C4-2B (cell line): Measurements from ENCODE around the gene KIF19.

ENCODE experiments used
- ZFX ChIP-seq: fragments of 450-650 bp; IDR thresholded peaks from 2 replicates; pipeline ENCODE4 v1.6.1; 2017
- TF ChIP-seq, protein P1 (sequence below): fragments of 450-650 bp; conservative IDR thresholded peaks from 2 replicates; pipeline ENCODE4 v1.5.1; 2017; ENCODE audit warnings: mild to moderate bottlenecking

DNA sequence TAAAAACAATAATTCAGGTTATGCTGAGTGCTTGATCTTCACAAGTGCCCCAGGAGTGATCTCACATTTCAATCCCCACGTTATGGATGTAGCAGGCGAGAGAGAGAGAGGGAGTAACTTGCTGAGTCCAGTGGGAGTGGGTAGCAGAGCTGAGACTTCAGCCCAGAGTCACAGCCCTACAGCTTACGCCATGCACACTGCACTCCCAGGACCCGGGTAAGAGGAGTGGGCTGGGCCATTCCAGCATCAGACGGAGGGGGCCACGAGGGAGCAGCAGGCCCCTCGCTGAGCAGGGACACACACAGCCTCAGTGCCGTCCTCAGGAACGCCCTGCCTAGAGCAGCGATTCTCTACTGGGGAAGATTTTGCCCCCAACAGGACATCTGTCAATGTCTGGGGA lies 9.8 kb upstream of the KIF19 start:
- TF ChIP-seq, protein P1, sequence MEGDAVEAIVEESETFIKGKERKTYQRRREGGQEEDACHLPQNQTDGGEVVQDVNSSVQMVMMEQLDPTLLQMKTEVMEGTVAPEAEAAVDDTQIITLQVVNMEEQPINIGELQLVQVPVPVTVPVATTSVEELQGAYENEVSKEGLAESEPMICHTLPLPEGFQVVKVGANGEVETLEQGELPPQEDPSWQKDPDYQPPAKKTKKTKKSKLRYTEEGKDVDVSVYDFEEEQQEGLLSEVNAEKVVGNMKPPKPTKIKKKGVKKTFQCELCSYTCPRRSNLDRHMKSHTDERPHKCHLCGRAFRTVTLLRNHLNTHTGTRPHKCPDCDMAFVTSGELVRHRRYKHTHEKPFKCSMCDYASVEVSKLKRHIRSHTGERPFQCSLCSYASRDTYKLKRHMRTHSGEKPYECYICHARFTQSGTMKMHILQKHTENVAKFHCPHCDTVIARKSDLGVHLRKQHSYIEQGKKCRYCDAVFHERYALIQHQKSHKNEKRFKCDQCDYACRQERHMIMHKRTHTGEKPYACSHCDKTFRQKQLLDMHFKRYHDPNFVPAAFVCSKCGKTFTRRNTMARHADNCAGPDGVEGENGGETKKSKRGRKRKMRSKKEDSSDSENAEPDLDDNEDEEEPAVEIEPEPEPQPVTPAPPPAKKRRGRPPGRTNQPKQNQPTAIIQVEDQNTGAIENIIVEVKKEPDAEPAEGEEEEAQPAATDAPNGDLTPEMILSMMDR = no peak
- no peak for TF ChIP-seq ZFX
